A549 (cell line): ENCODE data around the gene ADAMTS19.

Experiments
- CBX2 ChIP-seq: fragments of 200-600 bp; sonication (generic); IDR thresholded peaks from 2 replicates; pipeline ENCODE4 v1.6.1; 2016; ENCODE audit warnings: low read depth, mild to moderate bottlenecking, borderline replicate concordance
- HDAC2 ChIP-seq: fragments of 200-600 bp; sonication (generic); IDR thresholded peaks from 2 replicates; pipeline ENCODE4 v1.6.1; 2016
- POLR2A ChIP-seq: IDR thresholded peaks from 2 replicates; pipeline ENCODE4 v1.6.1; 2012; ENCODE audit warnings: mild to moderate bottlenecking, low read length
- ZFP36 ChIP-seq: fragments of 450-650 bp; IDR thresholded peaks from 2 replicates; pipeline ENCODE4 v1.6.1; 2014; ENCODE audit warnings: borderline replicate concordance; ENCODE audit not compliant: partially characterized antibody
- TF ChIP-seq, protein P1 (sequence below): fragments of >200 bp; sonication (Bioruptor Twin); formaldehyde crosslinking; IDR thresholded peaks from 3 replicates; pipeline ENCODE4 v1.5.1; 2016

DNA sequence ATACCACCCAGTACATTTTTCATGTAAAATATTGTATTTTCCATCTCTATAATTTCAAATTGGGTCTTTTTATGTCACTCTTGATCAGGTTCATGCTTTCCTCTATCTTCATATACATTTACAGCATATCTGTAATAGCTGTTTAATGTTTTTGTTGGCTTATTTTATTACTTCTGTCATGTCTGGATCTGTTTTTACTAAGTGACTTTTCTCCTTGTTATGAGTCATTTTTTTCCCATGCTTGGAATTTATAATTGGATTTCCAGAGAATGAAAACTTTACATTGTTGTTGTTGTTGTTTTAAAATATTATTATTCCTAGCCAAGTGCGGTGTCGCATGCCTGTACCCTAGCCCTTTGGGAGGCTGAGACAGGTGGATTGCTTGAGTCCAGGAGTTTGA, 5.6 kb upstream of the ADAMTS19 start:
- TF ChIP-seq CBX2 = no peak
- TF ChIP-seq, protein P1, sequence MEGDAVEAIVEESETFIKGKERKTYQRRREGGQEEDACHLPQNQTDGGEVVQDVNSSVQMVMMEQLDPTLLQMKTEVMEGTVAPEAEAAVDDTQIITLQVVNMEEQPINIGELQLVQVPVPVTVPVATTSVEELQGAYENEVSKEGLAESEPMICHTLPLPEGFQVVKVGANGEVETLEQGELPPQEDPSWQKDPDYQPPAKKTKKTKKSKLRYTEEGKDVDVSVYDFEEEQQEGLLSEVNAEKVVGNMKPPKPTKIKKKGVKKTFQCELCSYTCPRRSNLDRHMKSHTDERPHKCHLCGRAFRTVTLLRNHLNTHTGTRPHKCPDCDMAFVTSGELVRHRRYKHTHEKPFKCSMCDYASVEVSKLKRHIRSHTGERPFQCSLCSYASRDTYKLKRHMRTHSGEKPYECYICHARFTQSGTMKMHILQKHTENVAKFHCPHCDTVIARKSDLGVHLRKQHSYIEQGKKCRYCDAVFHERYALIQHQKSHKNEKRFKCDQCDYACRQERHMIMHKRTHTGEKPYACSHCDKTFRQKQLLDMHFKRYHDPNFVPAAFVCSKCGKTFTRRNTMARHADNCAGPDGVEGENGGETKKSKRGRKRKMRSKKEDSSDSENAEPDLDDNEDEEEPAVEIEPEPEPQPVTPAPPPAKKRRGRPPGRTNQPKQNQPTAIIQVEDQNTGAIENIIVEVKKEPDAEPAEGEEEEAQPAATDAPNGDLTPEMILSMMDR = no peak
- no peak for TF ChIP-seq POLR2A
- no peak for TF ChIP-seq ZFP36
- no peak for TF ChIP-seq HDAC2
